Activated CD8-positive, alpha-beta memory T cell treated with anti-CD3 and anti-CD28 coated beads, Interleukin-2, amount 50 U/mL, for 24 hours (primary cell): ENCODE measurements around the gene PDIA6.

Experiments
- DNase-seq: peaks from one replicate; pipeline ENCODE4 v3.0.0-alpha.2; 2020; ENCODE audit errors: extremely low read depth

The PDIA6 gene, protein sequence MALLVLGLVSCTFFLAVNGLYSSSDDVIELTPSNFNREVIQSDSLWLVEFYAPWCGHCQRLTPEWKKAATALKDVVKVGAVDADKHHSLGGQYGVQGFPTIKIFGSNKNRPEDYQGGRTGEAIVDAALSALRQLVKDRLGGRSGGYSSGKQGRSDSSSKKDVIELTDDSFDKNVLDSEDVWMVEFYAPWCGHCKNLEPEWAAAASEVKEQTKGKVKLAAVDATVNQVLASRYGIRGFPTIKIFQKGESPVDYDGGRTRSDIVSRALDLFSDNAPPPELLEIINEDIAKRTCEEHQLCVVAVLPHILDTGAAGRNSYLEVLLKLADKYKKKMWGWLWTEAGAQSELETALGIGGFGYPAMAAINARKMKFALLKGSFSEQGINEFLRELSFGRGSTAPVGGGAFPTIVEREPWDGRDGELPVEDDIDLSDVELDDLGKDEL

DNA sequence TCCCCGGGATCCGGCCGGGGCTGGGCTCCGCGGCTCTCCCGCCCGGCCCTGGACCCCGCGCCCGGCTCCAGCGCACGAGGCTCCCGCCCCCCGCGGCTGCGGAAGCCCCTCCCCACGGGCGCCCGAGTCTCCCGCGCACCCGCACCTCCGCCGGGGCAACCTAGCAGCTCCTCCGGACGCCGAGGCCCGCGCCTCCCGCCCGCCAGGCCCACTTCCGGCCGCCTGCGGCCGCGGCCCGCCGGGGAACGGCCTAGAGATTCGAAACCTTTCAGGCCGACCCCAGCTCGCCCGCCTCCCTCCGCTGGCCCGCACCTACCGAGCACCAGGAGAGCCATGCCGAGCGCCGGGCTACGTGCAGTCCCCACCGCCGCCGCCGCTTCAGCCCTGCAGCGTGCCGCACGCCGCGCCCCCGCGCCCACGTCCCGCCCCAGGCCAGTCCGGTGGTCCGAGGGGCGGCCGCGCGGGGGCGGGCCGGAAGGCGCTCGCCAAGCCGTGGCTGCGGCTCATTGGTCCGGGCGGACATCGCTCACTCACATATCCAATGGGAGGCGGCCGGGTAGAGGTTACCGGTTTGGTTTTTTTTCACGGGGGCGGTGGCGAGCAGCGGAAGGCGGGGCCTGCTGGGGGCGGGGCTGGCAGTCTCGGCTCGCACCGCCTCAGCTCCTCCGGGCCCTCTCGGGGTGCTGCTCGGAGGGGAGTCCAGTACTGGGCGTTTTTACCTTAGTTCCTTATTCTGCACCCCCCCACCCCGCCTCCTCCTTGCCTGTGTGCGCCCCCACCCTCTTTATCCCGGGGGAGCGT, at the start of gene PDIA6:
Gene PDIA6 (minus strand): TSS at position 424 of the 801 bp plus-strand sequence. CDS start 89 bp downstream, at position 335.
- DNase-seq = peak; percentile 86

DNA sequence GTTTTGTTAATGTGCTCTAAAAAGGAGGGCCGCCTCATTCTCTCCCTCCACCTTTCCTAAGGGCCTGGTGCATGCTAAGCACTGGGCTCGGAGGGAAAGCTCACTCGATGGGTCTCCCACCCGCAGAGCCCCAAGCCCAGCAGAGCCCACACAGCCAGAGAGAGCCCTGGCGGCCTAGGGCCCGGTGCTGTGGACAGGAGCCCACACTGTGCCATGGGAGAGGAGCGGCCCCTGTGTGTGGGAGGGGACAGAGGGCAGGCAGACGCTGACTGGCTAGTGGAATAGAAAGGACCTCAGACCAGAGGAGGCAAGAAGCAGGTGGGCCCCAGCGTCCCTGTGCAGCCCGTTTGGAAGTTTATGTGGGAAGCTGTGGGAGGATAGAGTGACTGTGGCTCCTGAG, 49.7 kb upstream of the PDIA6 start:
- DNase-seq = no peak

DNA sequence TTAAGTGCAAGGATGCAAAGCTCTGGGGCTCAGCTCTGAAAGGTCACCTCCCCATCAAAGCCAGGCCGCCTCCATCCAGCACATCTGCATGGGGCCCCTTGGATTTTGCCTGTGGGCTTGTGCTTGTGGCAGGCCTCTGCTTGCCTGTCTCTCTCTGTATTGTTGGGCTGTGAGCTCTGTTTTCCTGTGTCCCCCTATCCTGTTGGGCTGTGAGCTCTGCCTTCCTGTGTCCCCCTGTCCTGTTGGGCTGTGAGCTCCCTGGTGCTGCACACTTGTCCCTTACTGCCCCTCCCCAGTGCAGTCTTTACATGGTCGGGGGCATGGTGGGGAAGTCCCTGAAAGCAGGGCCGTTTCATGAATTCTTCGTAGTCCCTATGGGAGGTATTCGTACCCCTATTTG, 49.2 kb upstream of the PDIA6 start:
- DNase-seq = no peak

DNA sequence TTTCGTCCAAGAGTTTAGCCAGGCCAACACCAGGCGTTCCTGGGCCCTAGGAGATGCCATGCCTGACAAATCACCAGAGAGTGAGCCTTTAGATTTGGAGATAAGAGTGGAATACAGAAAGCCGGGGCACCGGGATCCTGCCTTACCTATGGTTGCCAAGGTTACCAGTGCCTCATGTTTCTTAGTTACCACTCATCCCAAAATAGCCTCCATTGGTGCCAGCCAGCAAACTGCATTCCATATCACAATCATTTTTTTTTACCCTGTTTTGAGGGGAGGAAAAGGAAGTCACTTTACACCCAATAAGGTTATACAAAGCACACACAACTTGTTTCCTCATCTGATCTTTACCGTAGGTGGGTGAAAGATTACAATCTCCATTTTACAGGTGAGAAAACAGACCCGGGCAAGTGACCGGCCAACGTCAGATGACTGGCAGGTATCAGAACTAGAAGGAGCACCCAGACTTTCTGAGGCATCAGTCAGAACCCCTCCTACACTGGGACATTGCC, 48.3 kb upstream of the PDIA6 start:
- no peak for DNase-seq

DNA sequence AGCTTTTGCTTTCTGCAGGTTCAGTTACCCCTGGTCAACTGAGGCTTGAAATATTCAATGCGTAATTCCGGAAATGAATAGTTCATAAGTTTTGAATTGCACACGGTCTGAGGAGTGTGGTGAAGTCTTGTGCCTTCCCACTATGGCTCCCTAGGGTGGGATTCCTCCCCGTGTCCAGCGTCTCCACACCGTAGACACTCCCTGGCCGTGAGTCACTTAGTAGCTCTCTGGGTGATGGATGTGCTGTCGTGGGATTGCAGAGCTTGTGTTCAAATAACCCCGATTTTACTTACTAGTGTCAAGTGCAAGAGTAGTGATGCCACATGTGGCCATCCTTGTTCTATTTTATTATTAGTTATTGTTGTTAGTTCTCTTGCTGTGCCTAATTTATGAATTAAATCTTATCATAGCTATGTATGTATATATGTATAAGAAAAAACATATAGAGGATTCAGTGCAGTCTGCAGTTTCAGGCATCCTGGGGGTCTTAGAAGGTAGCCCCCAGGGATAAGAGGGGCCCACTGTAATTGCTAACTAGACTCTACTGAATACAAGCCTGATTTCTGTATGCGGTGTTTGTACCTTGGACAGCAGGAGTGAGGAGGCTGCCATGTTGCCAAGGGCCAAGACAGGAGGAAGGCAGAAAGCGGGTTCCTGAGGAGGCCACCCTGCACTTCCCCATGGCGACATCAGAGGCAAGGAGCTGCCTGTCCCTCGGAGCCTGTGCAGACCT, 47.7 kb upstream of the PDIA6 start:
- DNase-seq = no peak

DNA sequence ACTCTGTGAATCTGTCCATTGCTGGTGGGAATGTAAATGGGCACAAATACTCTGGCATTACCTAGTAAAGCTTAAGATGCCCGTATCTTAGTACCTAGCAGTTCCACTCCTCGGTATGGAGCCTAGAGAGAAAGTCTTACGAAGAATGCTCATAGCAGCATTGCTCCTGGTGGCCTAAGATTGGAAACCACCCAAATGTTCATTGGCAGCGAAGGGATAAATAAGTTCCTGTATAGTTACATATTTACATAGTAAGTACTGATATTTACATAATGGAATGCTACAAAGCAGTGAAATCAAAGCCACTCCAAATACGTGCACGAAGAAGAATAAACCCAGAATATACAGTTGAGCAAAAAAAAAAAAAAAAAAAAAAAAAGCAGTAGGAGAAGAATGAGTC, 46.7 kb upstream of the PDIA6 start:
- no peak for DNase-seq

DNA sequence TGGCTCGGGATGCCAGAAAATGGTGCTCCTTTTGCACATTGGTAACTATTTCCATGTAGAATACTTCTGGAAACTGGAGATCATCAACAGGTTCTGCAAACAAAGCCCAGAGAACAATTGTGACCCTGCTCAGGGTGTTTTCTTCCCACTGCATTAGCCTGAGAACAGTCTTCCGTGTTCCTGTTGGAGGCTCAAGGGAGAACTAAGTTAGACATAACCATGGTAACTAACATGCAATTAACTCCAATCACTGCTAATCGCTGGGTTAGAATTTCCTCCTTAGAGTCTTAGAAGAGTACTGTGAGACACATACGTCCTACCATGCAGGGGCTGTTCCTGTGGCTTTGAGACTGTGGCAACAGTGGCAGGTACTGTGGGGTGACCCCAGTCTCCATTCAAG, 36.0 kb upstream of the PDIA6 start:
- no peak for DNase-seq

DNA sequence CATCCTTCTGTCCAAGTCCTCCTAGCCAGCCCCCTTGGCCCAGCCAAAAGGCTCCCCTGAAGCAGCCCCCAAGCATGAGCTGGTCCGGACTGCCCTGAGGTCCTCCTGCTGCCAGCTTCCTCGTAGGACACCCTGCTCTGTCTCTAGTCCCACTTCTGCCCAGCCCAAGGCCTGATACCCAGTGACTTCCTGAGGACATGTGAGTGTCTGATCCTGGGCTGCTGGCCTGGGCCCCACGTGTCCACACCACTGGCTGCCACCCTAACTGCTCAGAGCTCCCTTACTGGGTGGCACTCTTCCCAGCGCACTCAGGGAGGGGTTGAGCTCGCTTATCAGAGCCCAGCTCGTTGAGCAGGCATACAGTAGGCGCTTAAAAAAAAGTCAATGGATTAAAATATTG, 34.4 kb upstream of the PDIA6 start:
- no peak for DNase-seq

DNA sequence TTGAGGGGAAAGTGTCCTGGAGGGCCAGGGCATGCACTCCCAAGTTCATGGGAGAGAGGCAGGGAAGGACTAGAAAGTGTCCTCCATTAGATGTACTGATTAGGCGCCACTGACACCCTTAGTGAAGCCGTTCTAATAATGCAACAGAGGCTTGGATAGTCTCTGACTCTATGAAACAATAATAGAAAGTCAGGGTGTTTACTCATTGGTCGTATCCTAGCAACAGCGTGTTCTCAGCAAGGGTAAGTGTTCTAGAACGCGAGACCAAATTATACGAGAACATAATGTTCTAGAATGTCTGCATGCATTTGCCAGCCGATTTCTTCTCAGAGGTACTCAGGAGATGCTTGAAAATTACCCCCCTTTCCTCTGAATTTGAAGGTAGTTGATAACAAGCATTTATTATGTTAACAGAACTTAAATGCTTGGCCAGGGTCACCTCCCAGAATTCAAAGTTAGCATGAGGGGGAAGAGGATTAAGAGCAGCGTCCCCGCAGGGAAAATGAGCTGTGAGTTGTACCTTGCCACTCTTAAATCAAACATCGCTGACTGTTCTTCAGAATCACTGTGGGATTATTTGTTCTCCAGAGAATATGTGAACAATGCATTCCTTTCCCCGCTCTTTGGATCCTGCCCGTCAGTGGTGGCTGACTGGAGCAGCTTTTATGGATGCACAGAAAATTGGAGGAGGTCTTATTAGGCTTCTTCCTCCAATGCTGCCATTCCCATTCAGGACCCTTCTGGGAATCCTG, 33.7 kb upstream of the PDIA6 start:
- DNase-seq = no peak

DNA sequence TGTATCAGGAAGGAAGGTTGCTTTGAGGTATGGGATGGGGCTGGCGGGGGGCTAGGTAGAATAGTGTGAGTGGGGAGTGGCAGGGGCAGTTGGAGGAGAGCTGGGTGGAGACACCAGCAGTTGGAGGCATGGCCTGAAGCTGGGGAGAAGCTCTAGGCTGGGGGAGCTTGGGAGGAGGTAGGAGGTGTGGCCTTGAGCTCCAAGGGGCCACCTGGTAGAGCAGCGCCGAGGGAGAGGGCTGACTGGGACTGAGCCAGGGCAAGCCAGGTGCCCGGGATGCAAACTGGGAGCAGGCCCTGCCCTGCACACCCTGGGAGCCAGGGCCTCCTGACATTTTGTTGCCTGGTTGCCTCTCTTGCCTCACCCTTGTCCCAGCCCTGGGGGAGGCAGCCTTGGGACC, 33.1 kb upstream of the PDIA6 start:
- DNase-seq = no peak

DNA sequence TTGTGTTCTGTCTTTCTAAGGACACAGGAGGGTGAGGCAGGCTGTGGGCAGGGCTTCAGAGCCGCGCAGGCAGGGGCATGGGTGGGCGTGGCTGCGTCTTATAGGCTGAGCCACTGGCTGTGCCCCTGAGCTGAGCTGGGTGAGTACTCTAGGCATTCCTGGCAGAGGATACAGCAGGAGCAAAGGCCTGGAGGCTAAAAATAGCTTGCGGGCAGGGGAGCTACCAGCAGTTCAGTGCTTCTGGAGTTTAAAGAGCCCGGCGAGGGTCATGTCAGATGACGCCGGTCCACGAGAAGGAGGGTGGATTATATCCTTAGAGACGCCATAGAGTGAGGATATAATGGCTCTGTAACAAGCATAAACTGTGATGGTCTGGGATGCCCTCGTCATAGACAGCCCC, 31.5 kb upstream of the PDIA6 start:
- no peak for DNase-seq

DNA sequence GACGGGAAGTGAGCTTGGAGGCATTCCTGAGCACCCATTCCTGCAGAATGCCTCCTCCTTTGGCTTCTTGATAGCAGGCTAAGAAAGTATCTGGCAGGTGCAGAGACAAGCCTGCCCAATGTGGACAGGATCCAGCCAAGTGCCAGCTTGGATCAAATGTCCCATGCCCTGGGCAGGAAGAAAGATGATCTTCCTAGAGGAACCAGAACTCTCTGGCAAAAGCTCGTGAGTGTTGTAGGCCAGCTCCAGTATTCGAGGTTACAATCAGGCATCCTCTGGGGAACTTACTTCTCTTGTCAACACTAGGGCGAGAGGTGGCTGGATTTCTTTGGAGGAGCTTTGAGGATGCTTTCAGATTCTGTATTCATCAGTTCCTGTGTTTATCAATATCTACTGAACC, 29.9 kb upstream of the PDIA6 start:
- DNase-seq = no peak

DNA sequence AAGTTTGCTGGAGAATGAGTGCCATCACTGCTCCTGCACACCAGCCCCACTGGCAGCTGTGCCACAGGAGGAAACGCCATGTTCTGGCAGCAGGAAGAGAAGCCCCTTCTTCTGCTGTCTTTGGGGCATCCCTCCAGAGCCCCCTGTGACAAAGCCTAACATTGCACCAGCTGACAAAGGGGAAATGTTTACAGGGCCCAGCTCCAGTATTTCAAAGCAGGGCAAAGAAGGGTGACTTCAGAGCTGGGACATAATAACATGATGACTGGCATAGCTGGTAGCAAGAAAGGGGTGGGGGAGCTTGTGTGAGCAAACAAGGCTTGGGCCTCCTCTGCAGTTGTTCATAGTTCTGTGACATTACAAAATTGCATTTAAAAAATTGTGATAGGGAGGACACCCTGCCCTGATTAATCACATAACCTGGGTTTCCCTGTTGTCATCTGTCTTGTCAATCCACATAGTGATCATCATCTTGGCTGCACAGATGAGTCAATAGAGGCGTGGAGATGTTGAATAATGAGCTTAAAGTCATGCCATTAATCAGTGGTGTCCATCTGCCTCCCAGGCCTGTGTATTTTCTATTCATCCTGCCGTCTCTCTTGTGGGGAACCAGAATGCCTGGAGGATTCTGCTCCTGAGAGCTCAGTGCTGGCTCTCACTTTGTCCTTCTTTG, 29.1 kb upstream of the PDIA6 start:
- DNase-seq = no peak

DNA sequence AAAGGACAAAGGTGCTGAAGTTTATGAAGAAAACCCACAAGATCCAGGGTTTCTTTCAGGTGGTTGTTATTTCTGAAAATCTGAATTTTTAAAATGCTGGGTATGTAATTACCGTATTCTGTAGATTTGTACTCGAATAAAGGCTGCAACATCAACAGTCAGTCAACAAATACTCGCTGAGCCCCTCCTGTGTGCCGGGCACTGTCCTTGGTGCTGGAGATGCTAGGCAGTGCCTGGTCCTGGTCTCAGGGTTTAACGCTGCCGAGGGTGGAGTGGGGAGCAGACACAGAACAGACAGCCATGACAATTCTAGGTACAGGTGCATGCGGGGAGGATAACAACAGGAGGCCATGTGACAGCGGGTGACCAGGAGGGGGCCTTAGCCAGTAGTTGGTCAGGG, 27.2 kb upstream of the PDIA6 start:
- no peak for DNase-seq

DNA sequence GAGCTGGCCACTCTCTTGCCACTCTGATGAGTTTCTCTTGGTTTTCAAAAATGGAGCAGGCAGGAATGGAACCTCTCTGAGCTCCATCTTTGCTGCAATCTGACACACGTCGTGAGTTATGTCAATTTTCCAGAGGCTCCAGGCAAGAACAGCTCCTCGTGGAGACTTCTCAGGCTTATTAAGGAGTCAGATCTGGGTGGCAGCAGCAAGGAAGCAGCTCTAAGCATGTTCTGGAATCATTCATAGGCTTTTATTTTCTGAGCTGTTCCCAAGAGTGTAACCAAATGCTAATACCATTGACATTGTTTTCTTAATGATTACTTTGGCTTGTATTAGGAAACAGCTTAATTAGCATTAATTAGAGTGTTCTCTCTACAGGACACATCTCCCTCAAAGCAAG, 26.1 kb upstream of the PDIA6 start:
- no peak for DNase-seq

DNA sequence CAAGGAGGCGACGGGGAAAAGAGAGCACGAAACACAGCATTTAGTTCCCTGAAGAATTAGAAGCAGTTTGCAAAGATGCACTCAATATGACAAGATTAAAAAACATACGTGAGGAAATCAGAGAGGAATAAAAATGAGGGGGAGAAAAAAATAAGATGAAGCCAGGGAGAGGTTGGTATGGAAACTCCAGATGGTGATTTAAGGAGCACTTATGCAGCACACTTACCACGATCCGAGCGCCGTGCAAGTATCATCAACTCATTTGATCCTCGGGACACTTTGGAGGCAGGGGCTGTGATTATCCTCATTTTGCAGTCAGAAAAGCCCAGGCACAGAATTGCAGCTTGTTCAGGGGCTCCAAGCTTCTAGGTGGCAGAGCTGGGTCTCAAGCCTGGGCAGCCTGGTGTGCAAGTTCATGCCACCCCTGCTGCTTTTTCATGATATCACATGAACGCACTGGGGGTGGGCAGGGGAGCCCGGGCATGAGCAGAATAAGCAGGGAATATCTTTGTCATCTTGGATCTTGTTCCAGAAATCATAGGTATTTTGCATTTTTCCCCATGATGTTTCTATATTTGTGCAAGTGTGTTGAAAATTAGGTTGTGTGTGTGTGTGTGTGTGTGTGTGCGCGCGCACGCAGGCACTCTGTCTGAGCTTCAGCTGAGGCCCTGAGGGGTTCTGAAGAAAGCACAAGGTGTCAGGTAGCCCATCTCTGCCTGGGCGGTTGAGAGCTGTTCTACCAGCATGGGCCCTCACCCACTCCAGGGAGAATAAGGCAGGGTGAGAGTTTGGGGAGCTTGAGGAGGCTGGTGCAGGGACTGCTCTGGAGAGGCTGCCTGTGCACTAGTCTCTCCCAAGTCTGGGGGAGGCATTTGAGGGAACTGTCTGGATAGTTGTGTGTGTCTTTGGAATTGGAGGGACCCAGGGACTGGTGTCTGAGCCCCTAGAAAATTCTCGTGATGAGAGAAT, 25.0 kb upstream of the PDIA6 start:
- DNase-seq = no peak

DNA sequence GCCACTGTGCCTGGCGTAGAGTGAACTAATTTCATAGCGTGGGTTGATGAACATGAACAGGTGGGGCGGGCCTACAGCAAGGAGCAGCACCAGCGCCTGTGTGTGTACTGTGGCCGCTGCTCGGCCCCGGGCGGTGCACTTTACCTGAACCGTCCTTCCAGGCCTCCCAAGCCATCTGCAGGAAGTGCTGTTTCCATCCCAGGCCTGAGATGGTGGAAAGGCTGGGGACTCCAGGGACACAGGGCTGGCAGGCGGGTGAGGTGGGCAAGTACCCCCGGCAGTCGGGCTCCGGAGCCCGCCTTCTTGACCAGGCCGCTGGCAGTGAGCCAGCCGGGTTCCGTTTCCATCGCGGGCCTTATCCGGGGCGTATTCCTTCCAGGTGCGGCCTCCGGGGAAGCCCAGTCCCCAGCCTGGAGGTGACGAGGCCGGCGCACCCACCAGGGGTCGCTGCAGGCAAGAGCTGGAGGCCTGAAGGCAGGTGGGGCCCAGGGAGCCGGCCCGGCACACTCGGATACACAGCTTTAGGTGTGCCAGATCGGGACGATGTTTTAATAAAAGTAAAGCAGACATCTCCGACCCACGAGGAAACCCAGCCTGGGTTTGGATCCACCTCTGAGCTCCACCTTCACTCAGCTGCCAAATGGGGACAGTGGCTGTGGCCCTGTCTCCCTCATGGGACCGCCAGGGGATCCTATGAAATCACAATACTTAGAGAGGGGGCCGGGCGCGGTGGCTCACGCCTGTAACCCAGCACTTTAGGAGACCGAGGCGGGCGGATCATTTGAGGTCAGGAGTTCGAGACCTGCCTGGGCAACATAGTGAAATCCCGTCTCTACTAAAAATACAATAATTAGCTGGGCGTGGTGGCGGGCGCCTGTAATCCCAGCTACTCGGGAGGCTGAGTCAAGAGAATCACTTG, 22.7 kb upstream of the PDIA6 start:
- DNase-seq = peak; percentile 51

DNA sequence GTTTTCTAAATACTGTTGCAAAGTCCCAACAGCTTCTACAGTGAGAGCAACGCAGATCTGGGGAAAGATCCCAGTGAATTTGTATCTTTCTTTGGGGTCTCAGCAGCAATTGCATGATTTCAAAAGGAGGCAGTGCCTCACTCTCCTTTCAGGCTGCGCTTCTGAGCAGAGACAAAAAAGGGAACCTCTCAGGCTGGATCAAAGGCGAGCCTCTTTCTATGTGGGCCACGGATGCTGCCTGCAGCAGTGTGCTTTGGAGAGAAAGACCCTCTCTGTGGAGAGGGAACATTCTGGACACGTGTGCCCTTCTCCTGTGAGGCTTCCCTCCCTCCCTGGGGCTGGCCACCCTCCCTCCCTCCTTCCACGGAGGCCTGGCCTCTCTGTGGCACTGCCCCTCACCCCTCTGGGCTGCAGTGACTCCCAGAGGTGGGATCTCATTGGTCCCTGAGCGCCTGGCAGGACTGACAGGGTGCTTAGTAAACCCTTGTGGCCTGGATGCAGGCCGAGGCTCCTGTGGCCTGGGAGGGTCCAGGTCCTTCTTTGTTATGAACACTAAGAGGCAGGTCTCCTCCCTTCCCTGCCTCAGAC, 21.6 kb upstream of the PDIA6 start:
- no peak for DNase-seq
